Cardiac muscle cell (in vitro differentiated cells and primary cell): ENCODE measurements around the gene ADAM11. TPM values are rescaled to one million over a fixed set of nuclear protein-coding genes. Genes with fewer than 3 reads are reported as not detected.
"Not testable (repeated sequence)": the region's sequence is repeated elsewhere in the genome, so short reads cannot be mapped to it uniquely, and the experiment has no call there.

Experiments
- DNase-seq, 2 donors: peaks; one replicate each; pipeline versions ENCODE4 v3.0.0 to v3.0.0-alpha.2; 2010 to 2017; ENCODE audit warnings: low read depth in 1 of 2, low spot score in 1 of 2
- H3K27ac ChIP-seq: fragments of 200-600 bp; sonication (generic); 2 replicates; pipeline ENCODE4 v1.5.1; 2016
- H3K27me3 ChIP-seq: fragments of 200-600 bp; sonication (generic); 2 replicates; pipeline ENCODE4 v1.6.0; 2016; ENCODE audit warnings: control low read depth
- H3K36me3 ChIP-seq: fragments of 200-600 bp; sonication (generic); 2 replicates; pipeline ENCODE4 v1.5.1; 2016; ENCODE audit warnings: control low read depth
- H3K4me1 ChIP-seq: fragments of 200-600 bp; sonication (generic); 2 replicates; pipeline ENCODE4 v1.8.1; 2017; ENCODE audit warnings: low read depth, mild to moderate bottlenecking, mixed run types
- H3K4me3 ChIP-seq: fragments of 200-600 bp; sonication (generic); 2 replicates; pipeline ENCODE4 v1.5.1; 2016; ENCODE audit warnings: mild to moderate bottlenecking
- H3K9me3 ChIP-seq: fragments of 200-600 bp; sonication (generic); 2 replicates; pipeline ENCODE4 v1.5.1; 2017; ENCODE audit warnings: low read depth, mild to moderate bottlenecking, control low read depth
- polyA plus RNA-seq: library from polyadenylated mRNA; unstranded; fragments of >200 nt; fragmentation: Nextera tagmentation; extraction: Ambion mirVana; gene quantifications from 2 replicates; pipeline ENCODE4 v1.2.1, GENCODE V29; 2016
- total RNA-seq: library from RNA; depleted of rRNA; stranded (reverse); fragments of >200 nt; gene quantifications from 2 replicates; pipeline ENCODE4 v1.2.3, GENCODE V29; 2016
- TF ChIP-seq, protein P1 (sequence below): IDR thresholded peaks from 2 replicates; pipeline ENCODE4 v1.5.1; 2012; ENCODE audit warnings: low read depth, mild to moderate bottlenecking, low read length

ADAM11 gene, protein sequence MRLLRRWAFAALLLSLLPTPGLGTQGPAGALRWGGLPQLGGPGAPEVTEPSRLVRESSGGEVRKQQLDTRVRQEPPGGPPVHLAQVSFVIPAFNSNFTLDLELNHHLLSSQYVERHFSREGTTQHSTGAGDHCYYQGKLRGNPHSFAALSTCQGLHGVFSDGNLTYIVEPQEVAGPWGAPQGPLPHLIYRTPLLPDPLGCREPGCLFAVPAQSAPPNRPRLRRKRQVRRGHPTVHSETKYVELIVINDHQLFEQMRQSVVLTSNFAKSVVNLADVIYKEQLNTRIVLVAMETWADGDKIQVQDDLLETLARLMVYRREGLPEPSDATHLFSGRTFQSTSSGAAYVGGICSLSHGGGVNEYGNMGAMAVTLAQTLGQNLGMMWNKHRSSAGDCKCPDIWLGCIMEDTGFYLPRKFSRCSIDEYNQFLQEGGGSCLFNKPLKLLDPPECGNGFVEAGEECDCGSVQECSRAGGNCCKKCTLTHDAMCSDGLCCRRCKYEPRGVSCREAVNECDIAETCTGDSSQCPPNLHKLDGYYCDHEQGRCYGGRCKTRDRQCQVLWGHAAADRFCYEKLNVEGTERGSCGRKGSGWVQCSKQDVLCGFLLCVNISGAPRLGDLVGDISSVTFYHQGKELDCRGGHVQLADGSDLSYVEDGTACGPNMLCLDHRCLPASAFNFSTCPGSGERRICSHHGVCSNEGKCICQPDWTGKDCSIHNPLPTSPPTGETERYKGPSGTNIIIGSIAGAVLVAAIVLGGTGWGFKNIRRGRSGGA
- total RNA-seq (72.3 and 116 TPM in 2 replicates), polyA plus RNA-seq (22.3 and 29.1 TPM in 2 replicates)

DNA sequence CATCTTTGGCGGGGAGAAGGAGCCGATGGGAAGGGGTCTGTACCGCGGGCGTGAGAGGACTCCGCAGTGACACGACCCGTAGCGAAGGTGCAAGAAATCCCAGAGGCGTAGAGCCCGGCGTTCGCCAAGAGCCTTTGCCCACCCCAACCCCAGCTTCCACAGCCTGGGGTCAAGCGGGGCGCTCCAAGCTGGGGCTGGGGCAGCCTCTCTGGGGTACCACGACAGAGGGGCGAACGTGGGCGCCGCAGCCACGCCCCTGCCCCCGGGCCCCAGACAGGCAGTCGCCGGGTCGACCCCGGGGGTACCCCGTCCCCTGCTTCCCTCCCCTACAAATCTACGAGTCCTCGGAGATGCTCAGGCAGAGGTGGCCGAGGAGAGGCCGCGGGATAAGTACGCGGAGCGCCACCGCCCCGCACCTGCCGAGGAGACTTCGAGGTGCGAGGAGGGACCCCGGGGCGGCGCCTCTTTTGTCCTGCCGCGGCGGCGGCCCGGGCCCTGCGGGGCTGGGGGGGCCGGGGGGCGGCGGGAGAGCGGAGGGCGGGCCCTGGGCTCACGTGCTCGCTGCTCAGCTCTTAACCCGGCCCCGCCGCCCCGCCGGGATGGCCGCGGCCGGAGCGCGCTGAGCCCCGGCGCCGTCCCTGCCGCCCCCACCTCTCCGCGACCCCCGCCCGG lies at the start of gene ADAM11:
Gene ADAM11, plus strand, starts transcription at position 575 of the 672 bp plus-strand sequence. CDS start 212 bp downstream, outside the sequence.
- Histone ChIP-seq H3K36me3 (no peaks in the 10 kb centered on the region), H3K4me3 (peak within 1 kb of the TSS; percentile 53), H3K27me3 (no peaks in the 10 kb centered on the region), H3K27ac (peak within 1 kb of the TSS; percentile 72), H3K4me1 (peaks cover 11% of the 10 kb centered on the region), H3K9me3 (no peaks in the 10 kb centered on the region)
- peak in 1 of 2 donors; percentile 56 for DNase-seq
- TF ChIP-seq, protein P1, sequence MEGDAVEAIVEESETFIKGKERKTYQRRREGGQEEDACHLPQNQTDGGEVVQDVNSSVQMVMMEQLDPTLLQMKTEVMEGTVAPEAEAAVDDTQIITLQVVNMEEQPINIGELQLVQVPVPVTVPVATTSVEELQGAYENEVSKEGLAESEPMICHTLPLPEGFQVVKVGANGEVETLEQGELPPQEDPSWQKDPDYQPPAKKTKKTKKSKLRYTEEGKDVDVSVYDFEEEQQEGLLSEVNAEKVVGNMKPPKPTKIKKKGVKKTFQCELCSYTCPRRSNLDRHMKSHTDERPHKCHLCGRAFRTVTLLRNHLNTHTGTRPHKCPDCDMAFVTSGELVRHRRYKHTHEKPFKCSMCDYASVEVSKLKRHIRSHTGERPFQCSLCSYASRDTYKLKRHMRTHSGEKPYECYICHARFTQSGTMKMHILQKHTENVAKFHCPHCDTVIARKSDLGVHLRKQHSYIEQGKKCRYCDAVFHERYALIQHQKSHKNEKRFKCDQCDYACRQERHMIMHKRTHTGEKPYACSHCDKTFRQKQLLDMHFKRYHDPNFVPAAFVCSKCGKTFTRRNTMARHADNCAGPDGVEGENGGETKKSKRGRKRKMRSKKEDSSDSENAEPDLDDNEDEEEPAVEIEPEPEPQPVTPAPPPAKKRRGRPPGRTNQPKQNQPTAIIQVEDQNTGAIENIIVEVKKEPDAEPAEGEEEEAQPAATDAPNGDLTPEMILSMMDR = no peak

DNA sequence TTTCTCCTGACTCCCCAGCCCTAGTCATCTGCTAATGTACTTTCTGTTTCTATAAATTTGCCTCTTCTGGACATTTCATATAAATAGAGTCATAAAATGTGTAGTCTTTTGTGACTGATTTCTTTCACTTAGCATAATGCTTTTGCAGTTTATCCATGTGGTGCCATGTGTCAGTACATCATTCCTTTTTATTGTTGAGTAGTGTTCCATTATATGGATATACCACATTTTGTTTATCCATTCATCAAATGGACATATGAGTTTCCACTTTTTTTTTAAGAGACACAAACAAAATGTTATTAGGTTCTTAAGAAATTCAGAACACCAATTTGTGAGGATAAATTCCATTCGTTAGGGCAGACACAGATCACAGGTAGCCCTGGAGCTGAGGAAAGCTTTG lies 39.3 kb upstream of the ADAM11 start:
- Histone ChIP-seq H3K9me3 (no peaks in the 10 kb centered on the region), H3K4me1 (no peaks in the 10 kb centered on the region), H3K4me3 (no peak overlapping the region), H3K36me3 (no peaks in the 10 kb centered on the region), H3K27ac (no peak overlapping the region), H3K27me3 (no peaks in the 10 kb centered on the region)
- no peak for DNase-seq
- TF ChIP-seq, protein P1 = no peak

DNA sequence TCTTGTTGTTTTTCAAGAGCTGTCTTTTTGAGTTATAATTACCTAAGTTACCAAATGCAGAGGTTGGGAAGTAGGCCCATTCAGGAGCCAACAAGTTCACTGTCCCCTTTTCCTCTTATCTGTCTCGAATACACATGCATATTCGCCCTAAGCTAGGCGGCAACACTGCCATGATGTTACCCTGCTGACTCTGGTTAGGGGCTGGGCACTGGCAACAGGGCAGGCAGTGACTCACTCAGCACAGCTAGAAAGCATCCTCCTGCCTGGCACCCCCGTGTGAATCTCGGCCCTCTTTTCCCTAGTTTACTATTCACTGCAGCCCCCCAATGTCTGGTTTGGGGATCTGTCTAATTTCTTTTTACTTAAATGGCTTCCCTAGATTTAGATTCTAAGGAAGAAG lies 36.5 kb upstream of the ADAM11 start:
- no peak overlapping the region for H3K4me3 ChIP-seq
- H3K27ac ChIP-seq = no peak overlapping the region
- TF ChIP-seq, protein P1 = no peak
- H3K9me3 ChIP-seq = no peaks in the 10 kb centered on the region
- no peak for DNase-seq
- H3K36me3 ChIP-seq = no peaks in the 10 kb centered on the region
- H3K27me3 ChIP-seq = no peaks in the 10 kb centered on the region
- H3K4me1 ChIP-seq = no peaks in the 10 kb centered on the region

DNA sequence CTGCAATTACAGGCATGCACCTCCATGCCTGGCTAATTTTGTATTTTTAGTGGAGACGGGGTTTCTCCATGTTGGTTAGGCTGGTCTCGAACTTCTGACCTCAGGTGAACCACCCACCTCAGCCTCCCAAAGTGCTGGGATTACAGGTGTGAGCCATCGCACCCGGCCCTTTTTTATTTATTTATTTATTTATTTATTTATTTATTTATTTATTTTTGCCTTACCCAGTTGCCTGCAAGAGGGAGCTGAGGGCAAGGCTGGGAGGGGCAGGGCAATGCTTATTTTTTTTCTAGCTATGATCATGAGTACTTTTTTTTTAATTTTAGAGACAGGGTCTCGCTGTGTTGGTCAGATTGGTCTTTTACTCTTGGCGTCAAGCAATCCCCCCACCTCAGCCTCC lies 32.7 kb upstream of the ADAM11 start:
- not testable (repeated sequence) for H3K27me3 ChIP-seq, H3K9me3 ChIP-seq, H3K4me3 ChIP-seq, H3K36me3 ChIP-seq, H3K27ac ChIP-seq, DNase-seq, H3K4me1 ChIP-seq

DNA sequence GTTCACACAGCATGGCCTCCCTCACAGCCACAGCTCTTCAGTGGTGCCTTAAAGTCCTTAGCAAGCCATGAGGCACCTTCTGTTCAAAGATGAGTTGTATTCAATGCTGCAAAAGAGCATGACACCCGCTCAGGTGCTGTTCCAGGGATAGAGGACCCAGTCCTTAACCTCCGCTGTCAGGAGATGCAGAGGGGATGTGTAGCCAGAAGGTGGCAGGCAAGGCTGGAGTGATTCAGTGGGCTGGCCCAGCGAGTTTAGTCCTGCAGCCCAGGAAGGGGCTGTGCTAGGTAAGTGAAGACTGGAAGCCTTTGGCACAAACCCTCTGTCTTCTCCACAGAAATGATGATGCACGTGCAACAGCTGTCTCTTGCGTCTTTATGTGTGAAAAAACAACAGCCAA lies 25.0 kb upstream of the ADAM11 start:
- H3K9me3 ChIP-seq = no peaks in the 10 kb centered on the region
- peaks cover 8% of the 10 kb centered on the region for H3K4me1 ChIP-seq
- H3K27ac ChIP-seq = no peak overlapping the region
- TF ChIP-seq, protein P1 = peak; percentile 35
- no peaks in the 10 kb centered on the region for H3K27me3 ChIP-seq
- peak; percentile 9 to 74 for DNase-seq
- H3K4me3 ChIP-seq = no peak overlapping the region
- no peaks in the 10 kb centered on the region for H3K36me3 ChIP-seq
